ENCODE measurements around the gene RARG. TPM values are rescaled to one million over a fixed set of nuclear protein-coding genes. Genes with fewer than 3 reads are reported as not detected.

Gene RARG
- total and polyA plus RNA-seq, 2 of the 8 experiments (the other 6 are each of a cell fraction or from before 2014, with no cell fraction given): 68.6 to 68.9 TPM

- TF ChIP-seq, protein P1, sequence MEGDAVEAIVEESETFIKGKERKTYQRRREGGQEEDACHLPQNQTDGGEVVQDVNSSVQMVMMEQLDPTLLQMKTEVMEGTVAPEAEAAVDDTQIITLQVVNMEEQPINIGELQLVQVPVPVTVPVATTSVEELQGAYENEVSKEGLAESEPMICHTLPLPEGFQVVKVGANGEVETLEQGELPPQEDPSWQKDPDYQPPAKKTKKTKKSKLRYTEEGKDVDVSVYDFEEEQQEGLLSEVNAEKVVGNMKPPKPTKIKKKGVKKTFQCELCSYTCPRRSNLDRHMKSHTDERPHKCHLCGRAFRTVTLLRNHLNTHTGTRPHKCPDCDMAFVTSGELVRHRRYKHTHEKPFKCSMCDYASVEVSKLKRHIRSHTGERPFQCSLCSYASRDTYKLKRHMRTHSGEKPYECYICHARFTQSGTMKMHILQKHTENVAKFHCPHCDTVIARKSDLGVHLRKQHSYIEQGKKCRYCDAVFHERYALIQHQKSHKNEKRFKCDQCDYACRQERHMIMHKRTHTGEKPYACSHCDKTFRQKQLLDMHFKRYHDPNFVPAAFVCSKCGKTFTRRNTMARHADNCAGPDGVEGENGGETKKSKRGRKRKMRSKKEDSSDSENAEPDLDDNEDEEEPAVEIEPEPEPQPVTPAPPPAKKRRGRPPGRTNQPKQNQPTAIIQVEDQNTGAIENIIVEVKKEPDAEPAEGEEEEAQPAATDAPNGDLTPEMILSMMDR (IDR thresholded peaks at IDR 0.05; ENCODE audit: control extremely low read depth in 1 of 3, insufficient read depth in 1 of 3, low read depth in 1 of 3, low read length in 3 of 3): peak; percentile 86 to 97 (median 89)
- TF ChIP-seq EZH2 (IDR thresholded peaks at IDR 0.05; ENCODE audit: low read depth, low read length, severe bottlenecking) (no peak), BACH1 (IDR thresholded peaks at IDR 0.05; ENCODE audit: low read length) (0 out of 2 replicates have a peak, but pooled peaks have one; percentile 7), USF2 (IDR thresholded peaks at IDR 0.05; ENCODE audit: low read length) (no peak)
- TF ChIP-seq, protein P2, sequence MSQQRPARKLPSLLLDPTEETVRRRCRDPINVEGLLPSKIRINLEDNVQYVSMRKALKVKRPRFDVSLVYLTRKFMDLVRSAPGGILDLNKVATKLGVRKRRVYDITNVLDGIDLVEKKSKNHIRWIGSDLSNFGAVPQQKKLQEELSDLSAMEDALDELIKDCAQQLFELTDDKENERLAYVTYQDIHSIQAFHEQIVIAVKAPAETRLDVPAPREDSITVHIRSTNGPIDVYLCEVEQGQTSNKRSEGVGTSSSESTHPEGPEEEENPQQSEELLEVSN (IDR thresholded peaks at IDR 0.05): 0 out of 2 replicates have a peak, but pooled peaks have one; percentile 20
Observed at GRCh38 chr12:53190108-53190729, 41.8 kb downstream of the RARG start (continued).
